HCT116 (cell line): ENCODE results near the gene FLT4.

ENCODE experiments used
- CEBPB ChIP-seq: IDR thresholded peaks from 2 replicates; pipeline ENCODE4 v1.6.1; 2012; ENCODE audit warnings: low read depth
- JUND ChIP-seq: IDR thresholded peaks from 2 replicates; pipeline ENCODE4 v1.6.1; 2012
- MAX ChIP-seq: IDR thresholded peaks from 2 replicates; pipeline ENCODE4 v1.6.1; 2012
- POLR2A ChIP-seq: IDR thresholded peaks from 2 replicates; pipeline ENCODE4 v1.7.0; 2011; ENCODE audit warnings: borderline replicate concordance; ENCODE audit not compliant: insufficient read depth, insufficient read length; ENCODE audit errors: extremely low read depth
- POLR2AphosphoS5 ChIP-seq: IDR thresholded peaks from 2 replicates; pipeline ENCODE4 v1.6.1; 2011; ENCODE audit warnings: mild to moderate bottlenecking, low read depth, low read length, moderate library complexity
- SIN3A ChIP-seq: IDR thresholded peaks from 2 replicates; pipeline ENCODE4 v1.6.1; 2012; ENCODE audit warnings: low read depth
- TCF7L2 ChIP-seq: IDR thresholded peaks from 2 replicates; pipeline ENCODE4 v1.7.0; 2011; ENCODE audit warnings: borderline replicate concordance, inconsistent platforms; ENCODE audit not compliant: insufficient read depth, insufficient read length; ENCODE audit errors: extremely low read depth
- YY1 ChIP-seq: IDR thresholded peaks from 2 replicates; pipeline ENCODE4 v1.6.1; 2011; ENCODE audit warnings: low read length, low read depth, moderate library complexity, mild to moderate bottlenecking; ENCODE audit not compliant: insufficient replicate concordance; ENCODE audit errors: extremely low read depth
- ZFX ChIP-seq: fragments of 450-650 bp; IDR thresholded peaks from 2 replicates; pipeline ENCODE4 v1.6.1; 2017
- ZNF274 ChIP-seq: fragments of 200-500 bp; sonication (Bioruptor generic); IDR thresholded peaks from 2 replicates; pipeline ENCODE4 v1.6.1; 2014; ENCODE audit warnings: mild to moderate bottlenecking, low read depth, low read length, inconsistent platforms
- TF ChIP-seq, protein P1 (sequence below), 3 experiments: fragments of 200-600 bp in 1 of 3; sonication (generic) in 1 of 3; IDR thresholded peaks in 2 of 3; conservative IDR thresholded peaks in 1 of 3; 2 replicates each; pipeline ENCODE4 v1.5.1; 2012 to 2017; ENCODE audit warnings: low read depth in 2 of 3, low read length in 2 of 3, antibody characterized with exemption in 1 of 3, borderline replicate concordance in 1 of 3, control low read depth in 1 of 3, mild to moderate bottlenecking in 1 of 3, mixed read lengths in 1 of 3, mixed run types in 1 of 3, moderate library complexity in 1 of 3; ENCODE audit not compliant: insufficient read depth in 1 of 3
- TF ChIP-seq, protein P2 (sequence below): IDR thresholded peaks from 2 replicates; pipeline ENCODE4 v1.6.1; 2012; ENCODE audit warnings: low read depth
- TF ChIP-seq, protein P3 (sequence below): IDR thresholded peaks from 2 replicates; pipeline ENCODE4 v1.6.1; 2012
- TF ChIP-seq, protein P4 (sequence below): IDR thresholded peaks from 2 replicates; pipeline ENCODE4 v1.6.1; 2011; ENCODE audit warnings: mild to moderate bottlenecking, low read length, moderate library complexity; ENCODE audit not compliant: insufficient replicate concordance; ENCODE audit errors: extremely low read depth

- TF ChIP-seq POLR2A (no peak), TCF7L2 (no peak), ZNF274 (no peak), JUND (no peak), MAX (no peak), POLR2AphosphoS5 (no peak), YY1 (no peak), ZFX (no peak), SIN3A (no peak), CEBPB (no peak)
- TF ChIP-seq, protein P1, sequence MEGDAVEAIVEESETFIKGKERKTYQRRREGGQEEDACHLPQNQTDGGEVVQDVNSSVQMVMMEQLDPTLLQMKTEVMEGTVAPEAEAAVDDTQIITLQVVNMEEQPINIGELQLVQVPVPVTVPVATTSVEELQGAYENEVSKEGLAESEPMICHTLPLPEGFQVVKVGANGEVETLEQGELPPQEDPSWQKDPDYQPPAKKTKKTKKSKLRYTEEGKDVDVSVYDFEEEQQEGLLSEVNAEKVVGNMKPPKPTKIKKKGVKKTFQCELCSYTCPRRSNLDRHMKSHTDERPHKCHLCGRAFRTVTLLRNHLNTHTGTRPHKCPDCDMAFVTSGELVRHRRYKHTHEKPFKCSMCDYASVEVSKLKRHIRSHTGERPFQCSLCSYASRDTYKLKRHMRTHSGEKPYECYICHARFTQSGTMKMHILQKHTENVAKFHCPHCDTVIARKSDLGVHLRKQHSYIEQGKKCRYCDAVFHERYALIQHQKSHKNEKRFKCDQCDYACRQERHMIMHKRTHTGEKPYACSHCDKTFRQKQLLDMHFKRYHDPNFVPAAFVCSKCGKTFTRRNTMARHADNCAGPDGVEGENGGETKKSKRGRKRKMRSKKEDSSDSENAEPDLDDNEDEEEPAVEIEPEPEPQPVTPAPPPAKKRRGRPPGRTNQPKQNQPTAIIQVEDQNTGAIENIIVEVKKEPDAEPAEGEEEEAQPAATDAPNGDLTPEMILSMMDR (IDR thresholded peaks at IDR 0.05 in 2 of 3, conservative IDR thresholded peaks at IDR 0.05 in 1 of 3; ENCODE audit: borderline replicate concordance in 1 of 3, insufficient read depth in 1 of 3, low read depth in 2 of 3, low read length in 2 of 3): no peak
- TF ChIP-seq, protein P2, sequence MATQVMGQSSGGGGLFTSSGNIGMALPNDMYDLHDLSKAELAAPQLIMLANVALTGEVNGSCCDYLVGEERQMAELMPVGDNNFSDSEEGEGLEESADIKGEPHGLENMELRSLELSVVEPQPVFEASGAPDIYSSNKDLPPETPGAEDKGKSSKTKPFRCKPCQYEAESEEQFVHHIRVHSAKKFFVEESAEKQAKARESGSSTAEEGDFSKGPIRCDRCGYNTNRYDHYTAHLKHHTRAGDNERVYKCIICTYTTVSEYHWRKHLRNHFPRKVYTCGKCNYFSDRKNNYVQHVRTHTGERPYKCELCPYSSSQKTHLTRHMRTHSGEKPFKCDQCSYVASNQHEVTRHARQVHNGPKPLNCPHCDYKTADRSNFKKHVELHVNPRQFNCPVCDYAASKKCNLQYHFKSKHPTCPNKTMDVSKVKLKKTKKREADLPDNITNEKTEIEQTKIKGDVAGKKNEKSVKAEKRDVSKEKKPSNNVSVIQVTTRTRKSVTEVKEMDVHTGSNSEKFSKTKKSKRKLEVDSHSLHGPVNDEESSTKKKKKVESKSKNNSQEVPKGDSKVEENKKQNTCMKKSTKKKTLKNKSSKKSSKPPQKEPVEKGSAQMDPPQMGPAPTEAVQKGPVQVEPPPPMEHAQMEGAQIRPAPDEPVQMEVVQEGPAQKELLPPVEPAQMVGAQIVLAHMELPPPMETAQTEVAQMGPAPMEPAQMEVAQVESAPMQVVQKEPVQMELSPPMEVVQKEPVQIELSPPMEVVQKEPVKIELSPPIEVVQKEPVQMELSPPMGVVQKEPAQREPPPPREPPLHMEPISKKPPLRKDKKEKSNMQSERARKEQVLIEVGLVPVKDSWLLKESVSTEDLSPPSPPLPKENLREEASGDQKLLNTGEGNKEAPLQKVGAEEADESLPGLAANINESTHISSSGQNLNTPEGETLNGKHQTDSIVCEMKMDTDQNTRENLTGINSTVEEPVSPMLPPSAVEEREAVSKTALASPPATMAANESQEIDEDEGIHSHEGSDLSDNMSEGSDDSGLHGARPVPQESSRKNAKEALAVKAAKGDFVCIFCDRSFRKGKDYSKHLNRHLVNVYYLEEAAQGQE: no peak
- TF ChIP-seq, protein P3, sequence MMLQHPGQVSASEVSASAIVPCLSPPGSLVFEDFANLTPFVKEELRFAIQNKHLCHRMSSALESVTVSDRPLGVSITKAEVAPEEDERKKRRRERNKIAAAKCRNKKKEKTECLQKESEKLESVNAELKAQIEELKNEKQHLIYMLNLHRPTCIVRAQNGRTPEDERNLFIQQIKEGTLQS: no peak
- TF ChIP-seq, protein P4, sequence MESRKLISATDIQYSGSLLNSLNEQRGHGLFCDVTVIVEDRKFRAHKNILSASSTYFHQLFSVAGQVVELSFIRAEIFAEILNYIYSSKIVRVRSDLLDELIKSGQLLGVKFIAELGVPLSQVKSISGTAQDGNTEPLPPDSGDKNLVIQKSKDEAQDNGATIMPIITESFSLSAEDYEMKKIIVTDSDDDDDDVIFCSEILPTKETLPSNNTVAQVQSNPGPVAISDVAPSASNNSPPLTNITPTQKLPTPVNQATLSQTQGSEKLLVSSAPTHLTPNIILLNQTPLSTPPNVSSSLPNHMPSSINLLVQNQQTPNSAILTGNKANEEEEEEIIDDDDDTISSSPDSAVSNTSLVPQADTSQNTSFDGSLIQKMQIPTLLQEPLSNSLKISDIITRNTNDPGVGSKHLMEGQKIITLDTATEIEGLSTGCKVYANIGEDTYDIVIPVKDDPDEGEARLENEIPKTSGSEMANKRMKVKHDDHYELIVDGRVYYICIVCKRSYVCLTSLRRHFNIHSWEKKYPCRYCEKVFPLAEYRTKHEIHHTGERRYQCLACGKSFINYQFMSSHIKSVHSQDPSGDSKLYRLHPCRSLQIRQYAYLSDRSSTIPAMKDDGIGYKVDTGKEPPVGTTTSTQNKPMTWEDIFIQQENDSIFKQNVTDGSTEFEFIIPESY: no peak
These were observed 46.8 kb downstream of the FLT4 start for GRCh38 chr5:180602481-180603075.
